Measurements from ENCODE around the gene MPHOSPH9. TPM values are rescaled to one million over a fixed set of nuclear protein-coding genes. Genes with fewer than 3 reads are reported as not detected.

Gene MPHOSPH9
- total RNA-seq, 2 experiments from 2014 or later = 88.3 to 136 TPM

DNA sequence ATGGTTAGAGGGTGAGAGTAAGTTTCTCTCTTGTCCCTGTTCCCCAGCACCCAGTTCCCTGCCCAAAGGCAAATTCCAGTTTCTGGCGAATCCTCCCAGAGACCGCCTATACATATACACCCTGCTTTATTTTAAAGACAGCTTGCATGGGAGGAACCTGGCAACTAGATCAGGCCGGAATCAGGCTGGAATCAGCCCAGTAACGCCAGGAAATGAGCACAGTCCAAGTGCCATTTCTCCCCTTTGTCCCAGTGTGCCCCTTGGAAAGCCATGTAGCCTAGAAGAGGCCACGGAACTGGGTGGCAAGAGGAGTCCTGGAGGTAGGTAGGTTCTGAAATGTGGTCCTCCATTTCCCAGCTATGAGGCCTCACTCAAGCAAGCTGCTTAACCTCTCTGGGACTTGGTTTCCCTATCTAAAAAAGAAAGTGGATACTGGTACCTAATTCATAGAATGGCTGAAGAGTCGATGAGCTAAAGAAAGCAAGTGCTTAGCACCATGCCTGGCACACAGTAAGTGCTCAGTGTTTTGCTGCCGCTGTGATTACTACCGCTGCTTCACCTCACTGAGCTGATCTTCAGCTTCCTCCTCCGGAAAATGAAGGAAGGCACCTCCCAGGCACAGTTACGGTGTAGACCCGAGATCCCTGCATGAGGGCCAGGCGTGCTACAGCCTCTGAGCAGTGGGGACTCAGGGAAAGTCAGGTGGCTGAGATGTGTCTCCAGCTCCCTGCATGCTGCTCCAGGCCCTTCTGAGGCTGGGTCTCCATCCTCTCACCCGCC, 118.4 kb downstream of the MPHOSPH9 start:
- Histone ChIP-seq H3K79me2 (ENCODE audit: insufficient read depth, low read depth, low read length) (no peaks in the 10 kb centered on the region), H3K4me1 (ENCODE audit: insufficient read depth, low read length, poor library complexity, severe bottlenecking) (no peaks in the 10 kb centered on the region), H2AFZ (ENCODE audit: low read length) (no peak overlapping the region), H3K9me2 (ENCODE audit: insufficient read depth, low read length) (no peaks in the 10 kb centered on the region), H3K9me3 (ENCODE audit: low read length) (no peaks in the 10 kb centered on the region), H3K27ac (ENCODE audit: low read depth, low read length, poor library complexity, severe bottlenecking) (no peak overlapping the region), H4K20me1 (ENCODE audit: insufficient read depth, low read length) (no peaks in the 10 kb centered on the region), H3K4me2 (ENCODE audit: low read length) (no peak overlapping the region), H3K36me3 (ENCODE audit: insufficient read depth, low read length) (no peaks in the 10 kb centered on the region), H3K4me3 (ENCODE audit: low read depth, low read length, poor library complexity, severe bottlenecking) (no peak overlapping the region)
- ChIA-PET POLR2A (interaction anchor here (1.8 kb wide), 1 partner anchor 9 kb away, joined by 6 read pairs; no protein-coding TSS in a partner anchor), CTCF (ENCODE audit: unreplicated experiment) (interaction anchor here (0.6 to 1.1 kb wide), 2 partner anchors 37 to 888 kb away, joined by 3 read pairs; no protein-coding TSS in a partner anchor)
- TF ChIP-seq EZH2phosphoT487 (IDR thresholded peaks at IDR 0.05; ENCODE audit: borderline replicate concordance, low read depth, low read length) = no peak
- TF ChIP-seq CTCF (conservative IDR thresholded peaks at IDR 0.05; ENCODE audit: low read length) = no peak
- intact Hi-C loops (cut with micrococcal nuclease; ENCODE audit: unreplicated experiment) = no loop called here
- BruUV-seq (replicated peaks) = no TSS peak
- no peak for DNase-seq (ENCODE audit: low spot score)

DNA sequence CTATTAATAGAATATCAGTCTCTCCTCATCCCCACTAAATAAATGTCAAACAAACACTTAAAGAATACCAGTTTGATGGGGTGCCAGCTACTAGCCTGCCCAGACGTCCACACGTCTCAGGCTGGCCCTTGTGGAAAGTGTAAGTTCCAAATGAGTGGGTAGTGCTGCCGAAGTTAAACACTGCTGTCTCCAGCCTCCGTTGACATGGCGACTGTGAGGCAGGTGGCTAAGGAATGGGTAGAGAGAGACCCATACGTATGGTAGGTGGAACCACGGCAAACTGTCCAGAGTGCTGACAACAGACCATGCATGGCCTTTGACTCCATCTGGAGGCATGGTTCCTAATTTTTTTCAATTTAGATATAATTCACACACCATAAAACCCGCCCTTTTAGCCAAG, 119.9 kb downstream of the MPHOSPH9 start:
- H3K4me2 ChIP-seq (ENCODE audit: low read length) = no peak overlapping the region; the same call in 1 of the 2 replicates
- H3K27ac ChIP-seq (ENCODE audit: low read depth, low read length, poor library complexity, severe bottlenecking) = no peak overlapping the region
- H3K4me1 ChIP-seq (ENCODE audit: insufficient read depth, low read length, poor library complexity, severe bottlenecking) = no peaks in the 10 kb centered on the region
- POLR2A ChIA-PET = no interaction called here
- no peak overlapping the region for H3K4me3 ChIP-seq (ENCODE audit: low read depth, low read length, poor library complexity, severe bottlenecking)
- H3K9me3 ChIP-seq (ENCODE audit: low read length) = no peaks in the 10 kb centered on the region
- intact Hi-C loops (cut with micrococcal nuclease; ENCODE audit: unreplicated experiment) = no loop called here
- no peaks in the 10 kb centered on the region for H4K20me1 ChIP-seq (ENCODE audit: insufficient read depth, low read length)
- H3K9me2 ChIP-seq (ENCODE audit: insufficient read depth, low read length) = no peaks in the 10 kb centered on the region
- no peaks in the 10 kb centered on the region for H3K79me2 ChIP-seq (ENCODE audit: insufficient read depth, low read depth, low read length)
- no peak overlapping the region for H2AFZ ChIP-seq (ENCODE audit: low read length)
- DNase-seq (ENCODE audit: low spot score) = no peak
- no TSS peak for BruUV-seq (replicated peaks)
- H3K36me3 ChIP-seq (ENCODE audit: insufficient read depth, low read length) = no peaks in the 10 kb centered on the region
- CTCF ChIA-PET (ENCODE audit: unreplicated experiment) = no interaction called here
- no peak for TF ChIP-seq EZH2phosphoT487 (IDR thresholded peaks at IDR 0.05; ENCODE audit: borderline replicate concordance, low read depth, low read length)
- TF ChIP-seq CTCF (conservative IDR thresholded peaks at IDR 0.05; ENCODE audit: low read length) = no peak
